Activated naive CD4-positive, alpha-beta T cell treated with anti-CD3 and anti-CD28 coated beads for 36 hours (primary cell): Measurements from ENCODE around the gene EDARADD. TPM values are rescaled to one million over a fixed set of nuclear protein-coding genes. Genes with fewer than 3 reads are reported as not detected.

Experiments
- CTCF ChIA-PET: fragments of 350-600 bp; sonication (Branson Sonifier 250); formaldehyde crosslinking; loops from one replicate; lab custom pipeline; 2021; ENCODE audit warnings: antibody characterized with exemption; lab: Charles Lee
- DNase-seq: peaks from one replicate; pipeline ENCODE4 v3.0.0-alpha.2; 2020
- H3K27ac Mint-ChIP-seq: one replicate; pipeline ENCODE4 v1.8.0; 2021; ENCODE audit warnings: mild to moderate bottlenecking, mixed read lengths
- H3K27me3 Mint-ChIP-seq: one replicate; pipeline ENCODE4 v1.8.0; 2021; ENCODE audit warnings: low read depth, mixed read lengths
- H3K36me3 Mint-ChIP-seq: one replicate; pipeline ENCODE4 v1.8.0; 2021; ENCODE audit warnings: low read depth, mixed read lengths
- H3K4me1 Mint-ChIP-seq: one replicate; pipeline ENCODE4 v1.8.0; 2021; ENCODE audit warnings: low read depth, mixed read lengths
- H3K4me3 Mint-ChIP-seq: one replicate; pipeline ENCODE4 v1.8.0; 2021; ENCODE audit warnings: mild to moderate bottlenecking, moderate library complexity, mixed read lengths
- H3K9me3 Mint-ChIP-seq: one replicate; pipeline ENCODE4 v1.8.0; 2021; ENCODE audit warnings: mixed read lengths
- intact Hi-C: fragments of 100-400 bp; cut with micrococcal nuclease; formaldehyde crosslinking; loops from one replicate; pipeline ENCODE4 v1.15.1; 2023
- total RNA-seq, 2 experiments: library from RNA; stranded (reverse); gene quantifications; one replicate each; pipeline ENCODE4 v1.2.3, GENCODE V29; 2021

EDARADD gene
- total RNA-seq, 2 experiments from 2014 or later: 0.50 TPM; not detected in 1

GRCh38 chr1:236514703-236515442, 120.8 kb downstream of the EDARADD start:
- Mint-ChIP-seq H3K4me1 (peaks cover 12% of the 10 kb centered on the region), H3K9me3 (no peaks in the 10 kb centered on the region), H3K27me3 (no peaks in the 10 kb centered on the region), H3K27ac (no peak overlapping the region), H3K36me3 (no peaks in the 10 kb centered on the region), H3K4me3 (no peak overlapping the region)
- DNase-seq: no peak
- CTCF ChIA-PET: no interaction called here
- intact Hi-C loops: no loop called here

DNA sequence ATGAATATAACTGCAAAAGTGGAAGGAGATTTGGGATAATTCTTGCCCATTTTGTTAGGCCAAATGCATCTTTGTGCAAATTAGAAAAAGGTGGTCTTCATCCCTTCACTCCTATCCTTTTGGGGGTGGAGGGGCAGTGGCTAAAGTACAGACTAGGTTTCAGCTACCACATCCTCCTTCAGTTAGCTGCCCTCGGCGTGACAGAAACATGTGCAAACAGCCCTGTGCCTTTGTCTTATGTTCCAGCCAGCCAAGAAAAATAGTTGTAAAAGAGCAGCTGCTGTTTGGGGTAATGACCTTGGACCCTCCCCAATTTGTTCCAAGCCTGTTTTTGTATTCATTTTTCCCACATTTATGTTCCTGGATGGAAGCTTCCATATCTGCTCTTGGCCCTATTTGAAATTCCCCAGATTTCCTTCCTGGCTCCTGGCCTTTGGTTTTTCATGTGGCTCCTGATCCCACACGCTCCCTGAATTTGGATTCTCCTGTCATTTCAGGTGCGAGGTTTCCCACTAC, 121.4 kb downstream of the EDARADD start:
- Mint-ChIP-seq H3K4me3 (no peak overlapping the region), H3K27me3 (no peaks in the 10 kb centered on the region), H3K4me1 (peaks cover 12% of the 10 kb centered on the region), H3K27ac (no peak overlapping the region), H3K9me3 (no peaks in the 10 kb centered on the region), H3K36me3 (no peaks in the 10 kb centered on the region)
- intact Hi-C loops: no loop called here
- CTCF ChIA-PET: no interaction called here
- no peak for DNase-seq

GRCh38 chr1:236516929-236517704, 123.0 kb downstream of the EDARADD start:
- CTCF ChIA-PET: interaction anchor here (0.8 kb wide), 1 partner anchor 66 kb away, joined by 3 read pairs; no protein-coding TSS in a partner anchor
- Mint-ChIP-seq H3K27ac (peak overlapping the region; percentile 3), H3K27me3 (no peaks in the 10 kb centered on the region), H3K36me3 (no peaks in the 10 kb centered on the region), H3K4me1 (peaks cover 12% of the 10 kb centered on the region), H3K4me3 (peak overlapping the region; percentile 67), H3K9me3 (no peaks in the 10 kb centered on the region)
- intact Hi-C loops: no loop called here
- peak; percentile 33 for DNase-seq

DNA sequence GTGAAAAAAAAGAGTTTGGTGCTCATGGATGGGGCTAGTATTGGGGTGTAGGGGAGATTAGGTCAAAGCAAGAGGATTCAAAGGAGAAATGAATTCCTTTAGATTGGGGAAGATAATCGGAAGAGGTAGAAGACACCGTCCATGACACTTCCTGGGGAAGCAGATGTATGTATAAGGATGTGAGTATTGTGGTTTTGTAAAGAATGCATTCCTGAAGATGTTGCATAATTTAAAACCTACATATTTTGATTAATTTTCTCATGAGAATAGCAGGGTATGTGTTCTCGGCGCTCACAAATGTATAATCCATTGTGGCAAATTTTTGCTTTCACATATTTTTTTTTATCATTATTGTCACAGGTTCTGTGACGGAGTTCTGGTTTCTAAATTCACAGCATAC, 124.2 kb downstream of the EDARADD start:
- no peak overlapping the region for H3K4me3 Mint-ChIP-seq
- intact Hi-C loops: no loop called here

DNA sequence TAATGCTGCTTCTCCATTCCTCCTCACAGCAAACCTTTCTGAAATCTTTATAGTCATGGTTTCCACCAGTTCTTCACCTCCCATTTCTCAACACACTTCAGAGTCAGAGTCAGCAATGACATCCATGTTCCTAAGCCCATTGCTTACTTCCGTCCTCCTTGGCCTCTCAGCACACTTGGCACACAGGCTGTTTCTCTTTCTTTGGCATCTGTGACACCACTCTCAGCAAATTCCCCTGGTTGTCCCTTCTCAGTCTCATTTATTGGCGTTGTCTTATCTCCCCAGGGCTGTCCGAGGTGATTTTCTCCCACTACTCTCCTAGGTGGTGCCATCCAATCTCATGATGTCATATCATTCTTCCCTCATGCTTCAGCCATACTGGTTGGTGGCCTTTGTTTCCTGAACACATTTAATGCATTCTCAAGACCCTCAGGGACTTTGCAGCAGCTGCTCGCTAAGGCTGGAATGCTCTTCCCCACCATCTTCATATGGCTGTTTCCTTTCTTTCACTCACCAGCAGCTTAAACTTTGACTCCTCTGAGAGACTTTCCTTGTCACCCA, 126.4 kb downstream of the EDARADD start:
- Mint-ChIP-seq H3K36me3 (peaks cover 1% of the 10 kb centered on the region), H3K4me3 (no peak overlapping the region), H3K4me1 (peaks cover 15% of the 10 kb centered on the region), H3K27ac (no peak overlapping the region), H3K27me3 (no peaks in the 10 kb centered on the region), H3K9me3 (no peaks in the 10 kb centered on the region)
- CTCF ChIA-PET: no interaction called here
- DNase-seq: no peak
- intact Hi-C loops: loop anchor here (5.0 to 10.0 kb wide), 2 partner anchors 656 to 1358 kb away; partner anchors contain the start of genes LYST and RBM34

More for the DNA sequence above, 124.2 kb downstream of the EDARADD start:
- H3K36me3 Mint-ChIP-seq: no peaks in the 10 kb centered on the region
- no peak overlapping the region for H3K27ac Mint-ChIP-seq
- CTCF ChIA-PET: interaction anchor here (0.7 kb wide), 1 partner anchor 93 kb away, joined by 3 read pairs; no protein-coding TSS in a partner anchor
- H3K9me3 Mint-ChIP-seq: no peaks in the 10 kb centered on the region
- DNase-seq: no peak
- H3K4me1 Mint-ChIP-seq: peaks cover 12% of the 10 kb centered on the region
- H3K27me3 Mint-ChIP-seq: no peaks in the 10 kb centered on the region

- H3K27ac Mint-ChIP-seq: peak overlapping the region; percentile 97
- no peak for DNase-seq
- peaks cover 16% of the 10 kb centered on the region for H3K36me3 Mint-ChIP-seq
- CTCF ChIA-PET: no interaction called here
- peaks cover 11% of the 10 kb centered on the region for H3K4me1 Mint-ChIP-seq
- H3K4me3 Mint-ChIP-seq: peak overlapping the region; percentile 96
- intact Hi-C loops: loop anchor here (5.0 to 10.0 kb wide), 2 partner anchors 658 to 1361 kb away; partner anchors contain the start of genes LYST and RBM34
- no peaks in the 10 kb centered on the region for H3K27me3 Mint-ChIP-seq
- H3K9me3 Mint-ChIP-seq: no peaks in the 10 kb centered on the region
Measured at GRCh38 chr1:236522937-236523703, 129.0 kb downstream of the EDARADD start.

DNA sequence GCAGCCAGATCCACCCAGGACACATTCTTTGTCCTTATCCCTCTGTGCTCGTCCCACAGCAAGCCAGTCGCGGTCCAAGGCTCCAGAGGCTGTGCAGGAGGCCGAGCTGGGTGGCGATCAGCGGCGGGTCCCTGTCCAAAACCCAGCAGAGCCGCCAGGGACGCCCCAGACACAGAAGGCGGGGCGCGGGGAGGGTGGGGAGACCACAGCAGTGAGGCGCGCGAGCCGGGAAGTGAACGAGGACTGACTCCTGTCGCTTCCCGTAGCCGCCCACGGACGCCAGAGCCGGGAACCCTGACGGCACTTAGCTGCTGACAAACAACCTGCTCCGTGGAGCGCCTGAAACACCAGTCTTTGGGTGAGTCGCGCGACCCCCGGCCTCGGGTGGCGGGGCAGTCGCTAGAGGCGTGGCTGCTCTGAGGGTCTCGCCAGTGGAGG, 129.6 kb downstream of the EDARADD start, which contains the start of gene LGALS8:
Gene LGALS8, plus strand, starts transcription at position 279 of the 438 bp plus-strand sequence. CDS start 2,089 bp downstream, outside the sequence.
- peaks cover 9% of the 10 kb centered on the region for H3K4me1 Mint-ChIP-seq
- peak within 1 kb of the TSS; percentile 96 for H3K4me3 Mint-ChIP-seq
- H3K27me3 Mint-ChIP-seq: no peaks in the 10 kb centered on the region
- intact Hi-C loops: loop anchor here (1.0 to 10.0 kb wide), 6 partner anchors 11 to 1361 kb away; partner anchors contain the start of genes HEATR1, LYST, MTR and RBM34
- peak within 1 kb of the TSS; percentile 97 for H3K27ac Mint-ChIP-seq
- DNase-seq: peak; percentile 91
- CTCF ChIA-PET: no interaction called here
- H3K36me3 Mint-ChIP-seq: peaks cover 16% of the 10 kb centered on the region
- no peaks in the 10 kb centered on the region for H3K9me3 Mint-ChIP-seq

GRCh38 chr1:236524142-236524894, 130.2 kb downstream of the EDARADD start:
- Mint-ChIP-seq H3K27me3 (no peaks in the 10 kb centered on the region), H3K9me3 (no peaks in the 10 kb centered on the region), H3K4me3 (peak overlapping the region; percentile 96), H3K4me1 (peaks cover 13% of the 10 kb centered on the region), H3K36me3 (peaks cover 20% of the 10 kb centered on the region), H3K27ac (peak overlapping the region; percentile 97)
- intact Hi-C loops: loop anchor here (1.0 to 10.0 kb wide), 6 partner anchors 10 to 1362 kb away; partner anchors contain the start of genes HEATR1, LYST, MTR and RBM34
- DNase-seq: peak; percentile 77
- CTCF ChIA-PET: interaction anchor here (0.8 kb wide), 1 partner anchor 11 kb away, joined by 5 read pairs; no protein-coding TSS in a partner anchor

DNA sequence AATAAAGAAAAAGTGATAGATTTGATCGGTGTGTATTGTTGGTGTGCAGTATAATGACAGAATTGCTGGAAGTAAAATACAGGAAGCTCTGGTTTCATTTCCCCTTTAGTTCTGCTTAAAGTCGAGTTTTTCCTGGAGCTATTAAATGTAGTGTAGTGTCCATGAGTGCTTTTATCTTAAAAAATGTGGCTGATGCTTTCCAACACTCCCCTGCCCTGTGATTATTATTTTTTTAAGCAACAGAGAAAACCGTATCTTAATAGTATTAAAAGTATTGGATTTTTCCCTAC, 130.8 kb downstream of the EDARADD start:
- peak overlapping the region; percentile 96 for H3K4me3 Mint-ChIP-seq
- CTCF ChIA-PET: interaction anchor here (0.8 to 1.1 kb wide), 2 partner anchors 9 to 11 kb away, joined by 3 to 5 read pairs; no protein-coding TSS in a partner anchor
- no peak for DNase-seq
- intact Hi-C loops: loop anchor here (1.0 to 10.0 kb wide), 6 partner anchors 9 to 1363 kb away; partner anchors contain the start of genes HEATR1, LYST, MTR and RBM34
- H3K9me3 Mint-ChIP-seq: no peaks in the 10 kb centered on the region
- H3K27me3 Mint-ChIP-seq: no peaks in the 10 kb centered on the region
- H3K27ac Mint-ChIP-seq: peak overlapping the region; percentile 97
- peaks cover 13% of the 10 kb centered on the region for H3K4me1 Mint-ChIP-seq
- H3K36me3 Mint-ChIP-seq: peaks cover 20% of the 10 kb centered on the region

GRCh38 chr1:236526079-236526478, 132.0 kb downstream of the EDARADD start:
- Mint-ChIP-seq H3K4me3 (no peak overlapping the region), H3K9me3 (no peaks in the 10 kb centered on the region), H3K36me3 (peaks cover 28% of the 10 kb centered on the region), H3K4me1 (peaks cover 22% of the 10 kb centered on the region), H3K27me3 (no peaks in the 10 kb centered on the region), H3K27ac (no peak overlapping the region)
- intact Hi-C loops: loop anchor here (10.0 kb wide), 1 partner anchor 661 kb away; the partner anchor contains the start of gene LYST
- CTCF ChIA-PET: interaction anchor here (1.1 to 1.3 kb wide), 2 partner anchors 8 to 423 kb away, joined by 3 read pairs; no protein-coding TSS in a partner anchor
- DNase-seq: no peak
